Endothelial cell of umbilical vein (primary cell): Measurements from ENCODE around the gene ZNF74. TPM values are rescaled to one million over a fixed set of nuclear protein-coding genes. Genes with fewer than 3 reads are reported as not detected.

Experiments used
- BruUV-seq: library from RNA; stranded (reverse); fragments of 400-500 nt; replicated peaks from 2 replicates; lab custom pipeline; 2021; lab: Mats Ljungman, UMichigan
- CTCF ChIA-PET: fragments of 300-600, 350-600 bp; sonication (Branson Sonifier 250); formaldehyde crosslinking; loops from one replicate; lab custom pipeline; 2021; ENCODE audit warnings: antibody characterized with exemption, inconsistent platforms; lab: Charles Lee
- POLR2A ChIA-PET: fragments of 300-600, 350-600 bp; sonication (Branson Sonifier 250); formaldehyde crosslinking; loops from one replicate; lab custom pipeline; 2021; ENCODE audit warnings: antibody characterized with exemption, inconsistent platforms; lab: Charles Lee
- DNase-seq: peaks from one replicate; pipeline ENCODE4 v3.0.0-alpha.2; 2011; ENCODE audit warnings: low read depth, low spot score
- FAIRE-seq: peaks from 2 replicates; lab custom pipeline; 2011; peaks lifted over from hg19 to GRCh38; lab: Jason Lieb, UNC
- H2AFZ ChIP-seq: 2 replicates; pipeline ENCODE4 v1.6.0; 2012; ENCODE audit warnings: low read depth, low read length, control low read depth, inconsistent platforms
- H3K27ac ChIP-seq: 2 replicates; pipeline ENCODE4 v1.5.1; 2011; ENCODE audit warnings: low read depth, mild to moderate bottlenecking, control low read depth, low read length, moderate library complexity; ENCODE audit not compliant: insufficient read depth
- H3K27me3 ChIP-seq, 2 experiments: 2 replicates each; pipeline versions ENCODE4 v1.6.0 to v1.6.1; 2011; ENCODE audit warnings: low read length in 2 of 2, mixed read lengths in 1 of 2; ENCODE audit not compliant: control insufficient read depth in 2 of 2, insufficient read depth in 2 of 2
- H3K36me3 ChIP-seq, 2 experiments: 2 replicates in 1 of 2; 3 replicates in 1 of 2; pipeline ENCODE4 v1.5.1; 2011; ENCODE audit warnings: low read length in 2 of 2, mild to moderate bottlenecking in 1 of 2, moderate library complexity in 1 of 2; ENCODE audit not compliant: control insufficient read depth in 2 of 2, insufficient read depth in 2 of 2; ENCODE audit errors: extremely low read depth in 1 of 2
- H3K4me1 ChIP-seq: 3 replicates; pipeline ENCODE4 v1.5.1; 2011; ENCODE audit warnings: mild to moderate bottlenecking, low read length; ENCODE audit not compliant: control insufficient read depth, insufficient read depth; ENCODE audit errors: extremely low read depth
- H3K4me2 ChIP-seq: 2 replicates; pipeline ENCODE4 v1.6.1; 2011; ENCODE audit warnings: low read length, control low read depth, mixed read lengths; ENCODE audit not compliant: insufficient read depth
- H3K4me3 ChIP-seq, 3 experiments: fragments of 200-600 bp in 1 of 3; sonication (generic), shearing (Covaris generic) in 1 of 3; replicated peaks in 1 of 3; 2 replicates each; pipeline ENCODE4 v1.5.1; 2011 to 2016; ENCODE audit warnings: control low read depth in 3 of 3, low read length in 3 of 3, mild to moderate bottlenecking in 2 of 3, inconsistent platforms in 1 of 3, low read depth in 1 of 3, moderate library complexity in 1 of 3; ENCODE audit not compliant: insufficient read depth in 1 of 3
- H3K79me2 ChIP-seq: 2 replicates; pipeline ENCODE4 v1.6.0; 2012; ENCODE audit warnings: low read length, inconsistent platforms; ENCODE audit not compliant: control insufficient read depth, insufficient read depth
- H3K9ac ChIP-seq: replicated peaks from 2 replicates; pipeline ENCODE3; 2011; ENCODE audit warnings: low read length, control low read depth; ENCODE audit not compliant: insufficient read depth; ENCODE audit errors: extremely low read depth
- H3K9me1 ChIP-seq: replicated peaks from 3 replicates; pipeline ENCODE4 v1.6.0; 2011; ENCODE audit warnings: mild to moderate bottlenecking, low read length; ENCODE audit not compliant: control insufficient read depth, insufficient read depth; ENCODE audit errors: extremely low read depth
- H3K9me3 ChIP-seq: replicated peaks from 2 replicates; pipeline ENCODE4 v1.5.1; 2012; ENCODE audit warnings: low read length, inconsistent platforms; ENCODE audit not compliant: control insufficient read depth, insufficient read depth
- H4K20me1 ChIP-seq: replicated peaks from 2 replicates; pipeline ENCODE3; 2011; ENCODE audit warnings: mild to moderate bottlenecking, low read length; ENCODE audit not compliant: control insufficient read depth, insufficient read depth; ENCODE audit errors: extremely low read depth
- CTCF ChIP-seq, 2 donors: IDR thresholded peaks; 1 replicate in 1 of 2; 2 replicates in 1 of 2; pipeline ENCODE4 v1.5.1; 2011; ENCODE audit warnings: low read length in 2 of 2, mild to moderate bottlenecking in 2 of 2, moderate library complexity in 2 of 2, control low read depth in 1 of 2, inconsistent platforms in 1 of 2, low read depth in 1 of 2; ENCODE audit not compliant: insufficient read depth in 1 of 2; ENCODE audit errors: extremely low read depth in 1 of 2
- FOS ChIP-seq: IDR thresholded peaks from 2 replicates; pipeline ENCODE4 v1.6.1; 2011; ENCODE audit warnings: mild to moderate bottlenecking, low read length, moderate library complexity, borderline replicate concordance; ENCODE audit not compliant: insufficient read depth
- GATA2 ChIP-seq: IDR thresholded peaks from 2 replicates; pipeline ENCODE4 v1.7.0; 2011; ENCODE audit warnings: low read depth, mild to moderate bottlenecking, moderate library complexity, mixed read lengths, low read length; ENCODE audit not compliant: insufficient read length, insufficient read depth
- JUN ChIP-seq: IDR thresholded peaks from 2 replicates; pipeline ENCODE4 v1.6.1; 2011; ENCODE audit warnings: borderline replicate concordance, low read depth; ENCODE audit not compliant: insufficient read length, insufficient read depth
- MAX ChIP-seq: IDR thresholded peaks from 2 replicates; pipeline ENCODE4 v1.6.1; 2011; ENCODE audit not compliant: insufficient read depth, insufficient read length
- MYC ChIP-seq: IDR thresholded peaks from one replicate; pipeline ENCODE4 v1.6.1; 2011; ENCODE audit warnings: mild to moderate bottlenecking, low read depth, low read length
- POLR2A ChIP-seq: IDR thresholded peaks from 2 replicates; pipeline ENCODE4 v1.6.1; 2012; ENCODE audit warnings: low read depth, mild to moderate bottlenecking, control low read depth, low read length
- POLR2AphosphoS5 ChIP-seq: IDR thresholded peaks from 2 replicates; pipeline ENCODE4 v1.6.1; 2012; ENCODE audit warnings: low read depth, mild to moderate bottlenecking, control low read depth, low read length, moderate library complexity; ENCODE audit not compliant: insufficient read depth
- dilution Hi-C: fragments of 300-500 bp; cut with MboI; formaldehyde crosslinking; loops from one replicate; pipeline ENCODE4 v1.15.0; 2019; ENCODE audit warnings: low sequenced_read_pairs; ENCODE audit not compliant: extremely low pct_ligation_motif_present
- intact Hi-C: fragments of 100-400 bp; cut with micrococcal nuclease; formaldehyde crosslinking; loops from one replicate; pipeline ENCODE4 v1.10.0; 2022
- polyA plus RNA-seq, 4 experiments: library from polyadenylated mRNA; depleted of rRNA in 3 of 4; stranded (reverse) in 3 of 4; unstranded in 1 of 4; fragments of >200 nt; gene quantifications; 2 replicates each; pipeline versions ENCODE4 v1.2.1 to v1.2.3, GENCODE V29; 2011 to 2012; ENCODE audit warnings: missing spikeins in 1 of 4
- total RNA-seq: library from RNA; stranded (reverse); gene quantifications from 2 replicates; pipeline ENCODE4 v1.2.3, GENCODE V29; 2021

ZNF74 gene
- total and polyA plus RNA-seq, 2 donors (not counting 3 experiments of a cell fraction or from before 2014, with no cell fraction given), result 8.6 to 13.4 TPM

GRCh38 chr22:20430720-20431510 is 37.0 kb downstream of the ZNF74 start:
- Histone ChIP-seq H3K36me3 (peaks cover 4 to 15% of the 10 kb centered on the region in 2 experiments), H3K9me3 (no peaks in the 10 kb centered on the region), H3K9me1 (no peaks in the 10 kb centered on the region), H3K4me1 (peaks cover 5% of the 10 kb centered on the region), H3K4me3 (peak overlapping the region in 1 of 3 experiments; percentile 9), H3K4me2 (peak overlapping the region; percentile 19), H3K79me2 (peaks cover 12% of the 10 kb centered on the region), H3K27me3 (no peaks in the 10 kb centered on the region), H3K9ac (no peak overlapping the region), H4K20me1 (peaks cover 2% of the 10 kb centered on the region), H2AFZ (peak overlapping the region; percentile 44), H3K27ac (no peak overlapping the region)
- dilution Hi-C loops (no loop called here), intact Hi-C loops (loop anchor here (1.0 kb wide), 1 partner anchor 25 kb away; no protein-coding TSS in a partner anchor)
- POLR2A ChIA-PET, result no interaction called here
- TF ChIP-seq MAX, result peak; percentile 44
- TF ChIP-seq POLR2AphosphoS5, result no peak
- no peak for TF ChIP-seq FOS
- no peak for TF ChIP-seq GATA2
- TF ChIP-seq MYC, result peak; percentile 42
- no peak for TF ChIP-seq JUN
- TF ChIP-seq POLR2A, result no peak
- peak; percentile 40 to 74 for TF ChIP-seq CTCF (IDR thresholded peaks at IDR 0.05; ENCODE audit: extremely low read depth in 1 of 2, insufficient read depth in 1 of 2, low read depth in 1 of 2, low read length in 2 of 2)
- BruUV-seq, result no TSS peak
- CTCF ChIA-PET, result interaction anchor here (4.8 kb wide), 1 partner anchor 12 kb away, joined by 36 read pairs; no protein-coding TSS in a partner anchor
- peak; percentile 44 for DNase-seq
- peak; percentile 54 for FAIRE-seq
